ENCODE measurements around the gene CHAF1B.

DNA sequence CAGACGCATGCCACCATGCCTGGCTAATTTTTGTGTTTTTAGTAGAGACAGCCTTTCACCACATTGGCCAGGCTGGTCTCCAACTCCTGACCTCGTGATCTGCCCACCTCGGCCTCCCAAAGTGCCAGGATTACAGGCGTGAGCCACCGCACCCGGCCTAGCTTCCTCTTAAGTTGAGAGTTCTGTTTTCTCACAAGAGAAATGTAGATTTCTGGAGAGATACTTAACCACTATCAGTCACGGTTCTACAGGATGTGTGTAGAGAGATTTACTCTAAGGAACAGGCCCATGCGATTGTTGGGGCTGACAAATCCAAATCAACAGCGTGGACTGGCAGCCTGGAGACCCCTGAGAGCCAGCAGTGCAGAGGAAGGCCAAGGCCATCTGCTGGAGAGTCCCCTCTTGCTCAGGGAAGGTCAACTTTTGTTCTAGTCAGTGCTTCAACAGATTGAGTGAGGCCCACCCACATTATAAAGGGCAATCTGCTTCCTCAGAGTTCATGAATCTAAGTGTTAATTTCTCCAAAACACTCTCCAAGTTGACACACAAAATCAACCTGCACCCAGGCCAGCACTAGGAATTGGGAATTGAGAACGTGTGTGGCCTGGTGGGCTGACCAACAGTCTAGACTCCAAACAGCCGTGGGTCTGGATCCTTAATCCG, 38.7 kb downstream of the CHAF1B start:
- TF ChIP-seq POLR2AphosphoS5 (IDR thresholded peaks at IDR 0.05; ENCODE audit: low read depth): no peak
- TF ChIP-seq, protein P1, sequence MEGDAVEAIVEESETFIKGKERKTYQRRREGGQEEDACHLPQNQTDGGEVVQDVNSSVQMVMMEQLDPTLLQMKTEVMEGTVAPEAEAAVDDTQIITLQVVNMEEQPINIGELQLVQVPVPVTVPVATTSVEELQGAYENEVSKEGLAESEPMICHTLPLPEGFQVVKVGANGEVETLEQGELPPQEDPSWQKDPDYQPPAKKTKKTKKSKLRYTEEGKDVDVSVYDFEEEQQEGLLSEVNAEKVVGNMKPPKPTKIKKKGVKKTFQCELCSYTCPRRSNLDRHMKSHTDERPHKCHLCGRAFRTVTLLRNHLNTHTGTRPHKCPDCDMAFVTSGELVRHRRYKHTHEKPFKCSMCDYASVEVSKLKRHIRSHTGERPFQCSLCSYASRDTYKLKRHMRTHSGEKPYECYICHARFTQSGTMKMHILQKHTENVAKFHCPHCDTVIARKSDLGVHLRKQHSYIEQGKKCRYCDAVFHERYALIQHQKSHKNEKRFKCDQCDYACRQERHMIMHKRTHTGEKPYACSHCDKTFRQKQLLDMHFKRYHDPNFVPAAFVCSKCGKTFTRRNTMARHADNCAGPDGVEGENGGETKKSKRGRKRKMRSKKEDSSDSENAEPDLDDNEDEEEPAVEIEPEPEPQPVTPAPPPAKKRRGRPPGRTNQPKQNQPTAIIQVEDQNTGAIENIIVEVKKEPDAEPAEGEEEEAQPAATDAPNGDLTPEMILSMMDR (IDR thresholded peaks at IDR 0.05; ENCODE audit: insufficient read depth, low read length): no peak
- TF ChIP-seq GABPA (IDR thresholded peaks at IDR 0.05; ENCODE audit: low read depth): no peak
- TF ChIP-seq, protein P2, sequence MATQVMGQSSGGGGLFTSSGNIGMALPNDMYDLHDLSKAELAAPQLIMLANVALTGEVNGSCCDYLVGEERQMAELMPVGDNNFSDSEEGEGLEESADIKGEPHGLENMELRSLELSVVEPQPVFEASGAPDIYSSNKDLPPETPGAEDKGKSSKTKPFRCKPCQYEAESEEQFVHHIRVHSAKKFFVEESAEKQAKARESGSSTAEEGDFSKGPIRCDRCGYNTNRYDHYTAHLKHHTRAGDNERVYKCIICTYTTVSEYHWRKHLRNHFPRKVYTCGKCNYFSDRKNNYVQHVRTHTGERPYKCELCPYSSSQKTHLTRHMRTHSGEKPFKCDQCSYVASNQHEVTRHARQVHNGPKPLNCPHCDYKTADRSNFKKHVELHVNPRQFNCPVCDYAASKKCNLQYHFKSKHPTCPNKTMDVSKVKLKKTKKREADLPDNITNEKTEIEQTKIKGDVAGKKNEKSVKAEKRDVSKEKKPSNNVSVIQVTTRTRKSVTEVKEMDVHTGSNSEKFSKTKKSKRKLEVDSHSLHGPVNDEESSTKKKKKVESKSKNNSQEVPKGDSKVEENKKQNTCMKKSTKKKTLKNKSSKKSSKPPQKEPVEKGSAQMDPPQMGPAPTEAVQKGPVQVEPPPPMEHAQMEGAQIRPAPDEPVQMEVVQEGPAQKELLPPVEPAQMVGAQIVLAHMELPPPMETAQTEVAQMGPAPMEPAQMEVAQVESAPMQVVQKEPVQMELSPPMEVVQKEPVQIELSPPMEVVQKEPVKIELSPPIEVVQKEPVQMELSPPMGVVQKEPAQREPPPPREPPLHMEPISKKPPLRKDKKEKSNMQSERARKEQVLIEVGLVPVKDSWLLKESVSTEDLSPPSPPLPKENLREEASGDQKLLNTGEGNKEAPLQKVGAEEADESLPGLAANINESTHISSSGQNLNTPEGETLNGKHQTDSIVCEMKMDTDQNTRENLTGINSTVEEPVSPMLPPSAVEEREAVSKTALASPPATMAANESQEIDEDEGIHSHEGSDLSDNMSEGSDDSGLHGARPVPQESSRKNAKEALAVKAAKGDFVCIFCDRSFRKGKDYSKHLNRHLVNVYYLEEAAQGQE (IDR thresholded peaks at IDR 0.05; ENCODE audit: insufficient replicate concordance, low read depth): no peak
- TF ChIP-seq SPI1 (IDR thresholded peaks at IDR 0.05; ENCODE audit: borderline replicate concordance, low read depth): no peak

Data from HL-60 (cell line).